MM.1S (cell line): ENCODE results near the gene PTGER2.

Experiments
- EZH2 ChIP-seq: fragments of 300-600 bp; sonication (generic); optimal IDR thresholded peaks from 2 replicates; pipeline ENCODE3; 2017; ENCODE audit warnings: low read depth, mild to moderate bottlenecking, antibody characterized with exemption, low read length, mixed read lengths
- EZH2phosphoT487 ChIP-seq: fragments of 300-600 bp; sonication (generic); IDR thresholded peaks from 2 replicates; pipeline ENCODE4 v1.6.1; 2018; ENCODE audit warnings: antibody characterized with exemption, low read length
- TF ChIP-seq, protein P1 (sequence below): fragments of 300-600 bp; sonication (generic); IDR thresholded peaks from 2 replicates; pipeline ENCODE4 v1.5.1; 2016; ENCODE audit warnings: antibody characterized with exemption, low read length, mixed read lengths

DNA sequence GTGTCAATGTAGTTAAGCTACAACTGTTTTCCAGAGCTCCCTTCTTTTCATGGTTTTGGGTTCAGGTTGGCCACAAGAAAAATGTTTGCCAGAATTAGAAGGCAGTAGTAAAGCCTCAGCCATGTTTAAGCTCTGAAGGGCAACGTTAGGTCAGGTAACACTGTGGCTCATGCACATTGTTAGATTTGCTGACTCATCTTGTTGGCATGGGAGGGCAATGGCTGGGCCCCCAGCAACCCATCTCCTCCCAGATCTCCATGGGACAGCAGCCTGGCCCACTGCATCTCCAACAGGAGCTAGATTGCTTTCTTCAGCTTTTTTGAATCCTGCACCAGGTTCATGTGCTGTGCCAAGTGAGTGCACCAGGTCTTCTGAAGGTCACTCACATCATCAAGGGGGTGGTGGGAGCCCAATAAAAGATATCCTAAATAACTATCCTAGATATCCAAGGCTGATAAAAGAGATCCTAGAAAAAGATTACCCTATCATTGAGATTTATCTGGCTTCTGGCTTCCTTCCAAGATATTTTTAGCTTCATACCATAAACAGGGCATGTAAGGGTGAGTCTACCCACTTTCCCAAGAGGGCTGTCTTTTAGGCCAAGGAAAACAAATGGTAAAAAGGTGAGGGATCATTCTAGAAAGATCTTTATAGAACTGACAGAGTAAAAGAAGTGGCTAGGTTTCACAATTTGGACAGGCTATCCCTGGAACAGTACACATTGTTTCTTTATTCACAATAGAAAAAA lies 28.9 kb downstream of the PTGER2 start:
- TF ChIP-seq, protein P1, sequence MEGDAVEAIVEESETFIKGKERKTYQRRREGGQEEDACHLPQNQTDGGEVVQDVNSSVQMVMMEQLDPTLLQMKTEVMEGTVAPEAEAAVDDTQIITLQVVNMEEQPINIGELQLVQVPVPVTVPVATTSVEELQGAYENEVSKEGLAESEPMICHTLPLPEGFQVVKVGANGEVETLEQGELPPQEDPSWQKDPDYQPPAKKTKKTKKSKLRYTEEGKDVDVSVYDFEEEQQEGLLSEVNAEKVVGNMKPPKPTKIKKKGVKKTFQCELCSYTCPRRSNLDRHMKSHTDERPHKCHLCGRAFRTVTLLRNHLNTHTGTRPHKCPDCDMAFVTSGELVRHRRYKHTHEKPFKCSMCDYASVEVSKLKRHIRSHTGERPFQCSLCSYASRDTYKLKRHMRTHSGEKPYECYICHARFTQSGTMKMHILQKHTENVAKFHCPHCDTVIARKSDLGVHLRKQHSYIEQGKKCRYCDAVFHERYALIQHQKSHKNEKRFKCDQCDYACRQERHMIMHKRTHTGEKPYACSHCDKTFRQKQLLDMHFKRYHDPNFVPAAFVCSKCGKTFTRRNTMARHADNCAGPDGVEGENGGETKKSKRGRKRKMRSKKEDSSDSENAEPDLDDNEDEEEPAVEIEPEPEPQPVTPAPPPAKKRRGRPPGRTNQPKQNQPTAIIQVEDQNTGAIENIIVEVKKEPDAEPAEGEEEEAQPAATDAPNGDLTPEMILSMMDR: no peak
- TF ChIP-seq EZH2 (no peak), EZH2phosphoT487 (no peak)
